ENCODE results near the gene FAM118A.
"Not testable (repeated sequence)": the region's sequence is repeated elsewhere in the genome, so short reads cannot be mapped to it uniquely, and the experiment has no call there.

The FAM118A gene

GRCh38 chr22:45280587-45280980 lies 29.1 kb upstream of the FAM118A start:
- DNase-seq (ENCODE audit: insufficient read length, low spot score) (no peak), FAIRE-seq (no peak)

GRCh38 chr22:45281010-45281409 lies 28.7 kb upstream of the FAM118A start:
- no peak for FAIRE-seq
- DNase-seq (ENCODE audit: insufficient read length, low spot score) = no peak

GRCh38 chr22:45284705-45285262 lies 24.9 kb upstream of the FAM118A start, which contains the start of gene UPK3A:
TSS of gene UPK3A (plus strand) at chr22:45284949. CDS start at chr22:45285014, 65 bp downstream.
- no peak for DNase-seq (ENCODE audit: insufficient read length, low spot score)

GRCh38 chr22:45285263-45286058 lies 24.3 kb upstream of the FAM118A start:
- FAIRE-seq = no peak
- DNase-seq (ENCODE audit: insufficient read length, low spot score) = no peak

More at GRCh38 chr22:45284705-45285262, 24.9 kb upstream of the FAM118A start, which contains the start of gene UPK3A:
- FAIRE-seq = no peak

- DNase-seq (ENCODE audit: insufficient read length, low spot score) (no peak), FAIRE-seq (no peak)
Observed at GRCh38 chr22:45286854-45287551, 22.7 kb upstream of the FAM118A start.

- DNase-seq (ENCODE audit: insufficient read length, low spot score) (no peak), FAIRE-seq (no peak)
Observed at GRCh38 chr22:45290410-45290936, 19.3 kb upstream of the FAM118A start.

GRCh38 chr22:45291061-45291930 lies 18.4 kb upstream of the FAM118A start:
- DNase-seq (ENCODE audit: insufficient read length, low spot score) (no peak), FAIRE-seq (no peak)

GRCh38 chr22:45291931-45292290 lies 17.8 kb upstream of the FAM118A start:
- FAIRE-seq = no peak

GRCh38 chr22:45292731-45293442 lies 16.8 kb upstream of the FAM118A start:
- no peak for FAIRE-seq
- no peak for DNase-seq (ENCODE audit: insufficient read length, low spot score)

More at GRCh38 chr22:45291931-45292290, 17.8 kb upstream of the FAM118A start:
- no peak for DNase-seq (ENCODE audit: insufficient read length, low spot score)

- DNase-seq (ENCODE audit: insufficient read length, low spot score) (no peak), FAIRE-seq (no peak)
Observed at GRCh38 chr22:45294030-45294429, 15.7 kb upstream of the FAM118A start.

- DNase-seq (ENCODE audit: insufficient read length, low spot score); FAIRE-seq: not testable (repeated sequence)
Observed at GRCh38 chr22:45295004-45295403, 14.7 kb upstream of the FAM118A start.

GRCh38 chr22:45295492-45295891 lies 14.2 kb upstream of the FAM118A start:
- no peak for DNase-seq (ENCODE audit: insufficient read length, low spot score)
- FAIRE-seq = no peak

GRCh38 chr22:45296628-45297297 lies 13.0 kb upstream of the FAM118A start:
- FAIRE-seq (peak; percentile 72), DNase-seq (ENCODE audit: insufficient read length, low spot score) (no peak)

- DNase-seq (ENCODE audit: insufficient read length, low spot score) (no peak), FAIRE-seq (no peak)
Observed at GRCh38 chr22:45298934-45299505, 10.7 kb upstream of the FAM118A start.

- DNase-seq (ENCODE audit: insufficient read length, low spot score) (no peak), FAIRE-seq (no peak)
Observed at GRCh38 chr22:45302751-45303150, 7.0 kb upstream of the FAM118A start.

GRCh38 chr22:45303181-45303580 lies 6.6 kb upstream of the FAM118A start:
- no peak for DNase-seq (ENCODE audit: insufficient read length, low spot score)
- no peak for FAIRE-seq

- DNase-seq (ENCODE audit: insufficient read length, low spot score) (no peak), FAIRE-seq (no peak)
Observed at GRCh38 chr22:45304971-45305370, 4.8 kb upstream of the FAM118A start.

- DNase-seq (ENCODE audit: insufficient read length, low spot score) (no peak), FAIRE-seq (no peak)
Observed at GRCh38 chr22:45305456-45306075, 4.2 kb upstream of the FAM118A start.

Measured in GM19239 (cell line).